ENCODE data around the gene EED.
"Not testable (repeated sequence)": the region's sequence is repeated elsewhere in the genome, so short reads cannot be mapped to it uniquely, and the experiment has no call there.

The EED gene

DNA sequence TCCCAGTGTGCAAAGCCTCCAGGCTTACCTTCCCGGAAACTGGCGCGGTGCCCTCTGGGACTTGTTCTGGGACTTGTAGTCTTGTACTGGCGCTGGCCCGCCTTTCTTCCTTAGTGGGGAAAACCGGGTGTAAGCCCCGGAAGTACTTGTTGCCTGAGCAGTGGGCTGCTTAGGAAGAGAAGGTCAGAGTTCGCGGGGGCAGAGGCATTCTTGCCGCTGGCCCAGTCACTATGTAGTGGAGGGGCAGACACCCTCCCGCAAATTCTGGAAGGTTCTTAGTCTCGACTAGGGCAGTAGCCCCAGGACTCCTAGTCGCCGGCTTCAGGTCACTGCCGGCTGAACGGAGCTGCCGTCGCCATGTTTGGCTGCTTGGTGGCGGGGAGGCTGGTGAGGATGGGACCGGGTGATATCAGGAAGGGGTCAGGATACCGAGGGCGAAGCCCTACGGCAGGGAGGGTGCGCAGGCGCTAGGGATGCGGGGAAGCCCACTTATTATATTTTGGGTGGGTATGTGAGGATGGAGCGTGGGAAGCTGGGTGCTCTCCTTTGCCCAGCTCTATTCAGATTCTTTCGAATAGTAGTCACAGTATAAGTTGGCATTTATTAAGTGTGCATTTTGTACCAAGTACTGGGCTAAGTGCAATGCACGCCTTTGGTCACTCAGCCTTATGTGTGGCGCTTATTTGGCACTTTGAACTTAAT, 57.7 kb downstream of the EED start, which contains the start of gene HIKESHI:
TSS of gene HIKESHI (plus strand) at position 149 of the 702 bp plus-strand sequence. CDS start at position 358, 209 bp downstream.
- Histone ChIP-seq H3K36me3 (no peaks in the 10 kb centered on the region), H3K9me3 (no peaks in the 10 kb centered on the region), H3K4me1 (no peaks in the 10 kb centered on the region; the same call in 1 of the 2 replicates), H3K4me3 (ENCODE audit: low read depth, low read length) (peak within 1 kb of the TSS; percentile 98), H3K27me3 (no peaks in the 10 kb centered on the region)
- peak; percentile 99 for DNase-seq
- TF ChIP-seq, protein P1, sequence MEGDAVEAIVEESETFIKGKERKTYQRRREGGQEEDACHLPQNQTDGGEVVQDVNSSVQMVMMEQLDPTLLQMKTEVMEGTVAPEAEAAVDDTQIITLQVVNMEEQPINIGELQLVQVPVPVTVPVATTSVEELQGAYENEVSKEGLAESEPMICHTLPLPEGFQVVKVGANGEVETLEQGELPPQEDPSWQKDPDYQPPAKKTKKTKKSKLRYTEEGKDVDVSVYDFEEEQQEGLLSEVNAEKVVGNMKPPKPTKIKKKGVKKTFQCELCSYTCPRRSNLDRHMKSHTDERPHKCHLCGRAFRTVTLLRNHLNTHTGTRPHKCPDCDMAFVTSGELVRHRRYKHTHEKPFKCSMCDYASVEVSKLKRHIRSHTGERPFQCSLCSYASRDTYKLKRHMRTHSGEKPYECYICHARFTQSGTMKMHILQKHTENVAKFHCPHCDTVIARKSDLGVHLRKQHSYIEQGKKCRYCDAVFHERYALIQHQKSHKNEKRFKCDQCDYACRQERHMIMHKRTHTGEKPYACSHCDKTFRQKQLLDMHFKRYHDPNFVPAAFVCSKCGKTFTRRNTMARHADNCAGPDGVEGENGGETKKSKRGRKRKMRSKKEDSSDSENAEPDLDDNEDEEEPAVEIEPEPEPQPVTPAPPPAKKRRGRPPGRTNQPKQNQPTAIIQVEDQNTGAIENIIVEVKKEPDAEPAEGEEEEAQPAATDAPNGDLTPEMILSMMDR (IDR thresholded peaks at IDR 0.05; ENCODE audit: low read depth, low read length): no peak

DNA sequence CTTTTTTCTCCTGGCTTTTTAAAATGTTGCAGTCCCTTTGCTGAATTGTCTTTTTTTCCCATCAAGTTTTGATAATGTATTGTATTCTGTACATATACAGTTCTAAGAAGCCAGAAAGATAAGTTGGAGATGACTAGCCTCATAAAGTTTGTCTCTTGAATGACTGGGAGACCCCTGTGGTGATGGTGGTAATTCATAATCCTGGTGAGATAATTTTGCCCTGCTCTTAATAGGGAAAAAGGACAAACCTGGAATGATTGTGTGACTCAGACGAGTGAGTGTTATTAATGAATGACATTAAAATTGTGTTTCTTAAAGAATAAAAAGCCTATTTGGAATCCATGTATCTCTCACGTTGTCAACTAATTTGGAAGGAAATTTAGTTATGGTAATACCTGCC, 58.7 kb downstream of the EED start:
- H3K4me1 ChIP-seq: no peaks in the 10 kb centered on the region; the same call in 1 of the 2 replicates
- no peak for DNase-seq
- no peaks in the 10 kb centered on the region for H3K27me3 ChIP-seq
- no peaks in the 10 kb centered on the region for H3K9me3 ChIP-seq
- peak overlapping the region; percentile 98 for H3K4me3 ChIP-seq (ENCODE audit: low read depth, low read length)
- no peaks in the 10 kb centered on the region for H3K36me3 ChIP-seq
- TF ChIP-seq, protein P1 (IDR thresholded peaks at IDR 0.05; ENCODE audit: low read depth, low read length): no peak

DNA sequence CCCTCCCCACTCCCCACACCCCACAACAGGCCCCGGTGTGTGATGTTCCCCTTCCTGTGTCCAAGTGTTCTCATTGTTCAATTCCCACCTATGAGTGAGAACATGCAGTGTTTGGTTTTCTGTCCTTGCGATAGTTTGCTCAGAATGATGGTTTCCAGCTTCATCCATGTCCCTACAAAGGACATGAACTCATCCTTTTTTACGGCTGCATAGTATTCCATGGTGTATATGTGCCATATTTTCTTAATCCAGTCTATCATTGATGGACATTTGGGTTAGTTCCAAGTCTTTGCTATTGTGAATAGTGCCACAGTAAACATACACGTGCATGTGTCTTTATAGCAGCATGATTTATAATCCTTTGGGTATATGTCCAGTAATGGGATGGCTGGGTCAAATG, 64.2 kb downstream of the EED start:
- H3K36me3 ChIP-seq; H3K9me3 ChIP-seq; H3K4me1 ChIP-seq; H3K27me3 ChIP-seq; DNase-seq; H3K4me3 ChIP-seq (ENCODE audit: low read depth, low read length): not testable (repeated sequence)

DNA sequence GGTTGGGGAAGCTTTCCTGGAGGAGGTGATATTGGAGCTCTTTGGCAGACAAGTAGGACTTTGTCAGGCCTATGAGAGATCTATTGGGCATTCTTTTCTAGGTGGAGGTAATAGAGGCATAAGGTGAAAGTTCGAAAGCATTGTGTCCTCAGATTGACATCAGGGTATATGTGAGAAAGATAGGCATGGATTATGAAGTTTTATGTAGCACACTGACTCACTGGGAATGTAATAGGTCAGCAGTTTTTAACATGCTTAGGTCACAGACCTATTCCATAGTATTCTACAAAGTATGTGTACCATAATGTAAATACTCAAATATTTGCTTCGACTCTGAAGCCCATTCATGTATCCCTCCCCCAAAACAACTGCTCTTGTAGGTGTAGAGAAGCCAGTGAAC, 69.2 kb downstream of the EED start:
- Histone ChIP-seq H3K4me1 (no peaks in the 10 kb centered on the region), H3K36me3 (peaks cover 2% of the 10 kb centered on the region), H3K4me3 (ENCODE audit: low read depth, low read length) (no peak overlapping the region), H3K9me3 (0 out of 2 replicates have a peak, but pooled peaks cover 2% of the 10 kb centered on the region), H3K27me3 (no peaks in the 10 kb centered on the region)
- TF ChIP-seq, protein P1 (IDR thresholded peaks at IDR 0.05; ENCODE audit: low read depth, low read length): no peak
- DNase-seq: no peak

DNA sequence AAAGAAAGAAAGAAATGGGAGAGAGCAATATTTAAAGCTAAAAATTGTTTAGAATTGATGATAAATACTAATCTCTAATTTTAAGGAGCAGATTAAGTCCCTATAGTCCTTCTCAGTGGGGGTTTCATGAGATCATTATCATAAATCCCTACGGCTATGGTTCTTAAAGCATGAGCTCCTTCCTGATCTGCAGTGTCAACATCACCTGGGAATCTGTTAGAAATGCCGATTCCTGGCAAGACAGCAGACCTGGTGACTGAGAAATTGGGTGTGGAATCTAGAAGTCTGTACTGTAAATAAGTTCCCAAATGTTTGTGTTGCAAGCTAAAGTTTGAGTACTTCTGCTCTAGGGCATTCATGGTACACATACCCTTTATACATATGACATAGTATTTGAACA, 70.1 kb downstream of the EED start:
- DNase-seq: no peak
- Histone ChIP-seq H3K9me3 (no peaks in the 10 kb centered on the region), H3K27me3 (no peaks in the 10 kb centered on the region), H3K4me3 (ENCODE audit: low read depth, low read length) (no peak overlapping the region), H3K36me3 (no peaks in the 10 kb centered on the region; the same call in none of the 2 replicates), H3K4me1 (no peaks in the 10 kb centered on the region)
- TF ChIP-seq, protein P1 (IDR thresholded peaks at IDR 0.05; ENCODE audit: low read depth, low read length): no peak

All from BE2C (cell line).